Fibroblast of mammary gland (primary cell): ENCODE measurements around the gene CYTIP.

Source experiments
- DNase-seq: peaks from one replicate; pipeline ENCODE4 v3.0.0-alpha.2; 2010; ENCODE audit warnings: low read depth
- H3K4me3 ChIP-seq: 2 replicates; pipeline ENCODE4 v1.5.1; 2011; ENCODE audit warnings: low read depth, mild to moderate bottlenecking, low read length, moderate library complexity; ENCODE audit not compliant: control insufficient read depth
- TF ChIP-seq, protein P1 (sequence below): conservative IDR thresholded peaks from 2 replicates; pipeline ENCODE4 v1.5.1; 2011; ENCODE audit warnings: low read depth, low read length, inconsistent platforms; ENCODE audit not compliant: control insufficient read depth, insufficient read depth

Gene CYTIP

GRCh38 chr2:157367704-157368103 is 76.2 kb downstream of the CYTIP start:
- TF ChIP-seq, protein P1, sequence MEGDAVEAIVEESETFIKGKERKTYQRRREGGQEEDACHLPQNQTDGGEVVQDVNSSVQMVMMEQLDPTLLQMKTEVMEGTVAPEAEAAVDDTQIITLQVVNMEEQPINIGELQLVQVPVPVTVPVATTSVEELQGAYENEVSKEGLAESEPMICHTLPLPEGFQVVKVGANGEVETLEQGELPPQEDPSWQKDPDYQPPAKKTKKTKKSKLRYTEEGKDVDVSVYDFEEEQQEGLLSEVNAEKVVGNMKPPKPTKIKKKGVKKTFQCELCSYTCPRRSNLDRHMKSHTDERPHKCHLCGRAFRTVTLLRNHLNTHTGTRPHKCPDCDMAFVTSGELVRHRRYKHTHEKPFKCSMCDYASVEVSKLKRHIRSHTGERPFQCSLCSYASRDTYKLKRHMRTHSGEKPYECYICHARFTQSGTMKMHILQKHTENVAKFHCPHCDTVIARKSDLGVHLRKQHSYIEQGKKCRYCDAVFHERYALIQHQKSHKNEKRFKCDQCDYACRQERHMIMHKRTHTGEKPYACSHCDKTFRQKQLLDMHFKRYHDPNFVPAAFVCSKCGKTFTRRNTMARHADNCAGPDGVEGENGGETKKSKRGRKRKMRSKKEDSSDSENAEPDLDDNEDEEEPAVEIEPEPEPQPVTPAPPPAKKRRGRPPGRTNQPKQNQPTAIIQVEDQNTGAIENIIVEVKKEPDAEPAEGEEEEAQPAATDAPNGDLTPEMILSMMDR = no peak
- H3K4me3 ChIP-seq = no peak overlapping the region
- DNase-seq = no peak
